ENCODE data around the gene STXBP6. TPM values are rescaled to one million over a fixed set of nuclear protein-coding genes. Genes with fewer than 3 reads are reported as not detected.

STXBP6 gene
- total RNA-seq, 1 experiment from 2014 or later: 1.4 TPM

- Histone ChIP-seq H3K4me3 (no peak overlapping the region), H3K36me3 (no peaks in the 10 kb centered on the region), H3K9me3 (no peaks in the 10 kb centered on the region), H3K27me3 (no peaks in the 10 kb centered on the region)
- no peak for DNase-seq
Observed at GRCh38 chr14:24834956-24835355, 215.0 kb downstream of the STXBP6 start.

- no peak overlapping the region for H3K4me3 ChIP-seq
- H3K9me3 ChIP-seq: no peaks in the 10 kb centered on the region
- H3K27me3 ChIP-seq: no peaks in the 10 kb centered on the region
- DNase-seq: no peak
- no peaks in the 10 kb centered on the region for H3K36me3 ChIP-seq
Observed at GRCh38 chr14:24833385-24833784, 216.6 kb downstream of the STXBP6 start.

- no peak overlapping the region for H3K4me3 ChIP-seq
- H3K9me3 ChIP-seq: no peaks in the 10 kb centered on the region
- DNase-seq: no peak
- no peaks in the 10 kb centered on the region for H3K36me3 ChIP-seq
- no peaks in the 10 kb centered on the region for H3K27me3 ChIP-seq
Observed at GRCh38 chr14:24831677-24832076, 218.3 kb downstream of the STXBP6 start.

- H3K9me3 ChIP-seq: no peaks in the 10 kb centered on the region
- DNase-seq: no peak
- H3K4me3 ChIP-seq: no peak overlapping the region
- H3K27me3 ChIP-seq: no peaks in the 10 kb centered on the region
- no peaks in the 10 kb centered on the region for H3K36me3 ChIP-seq
Observed at GRCh38 chr14:24829862-24830261, 220.1 kb downstream of the STXBP6 start.

GRCh38 chr14:24828486-24828885 is 221.5 kb downstream of the STXBP6 start:
- H3K4me3 ChIP-seq: no peak overlapping the region
- no peaks in the 10 kb centered on the region for H3K36me3 ChIP-seq
- no peak for DNase-seq
- no peaks in the 10 kb centered on the region for H3K27me3 ChIP-seq
- no peaks in the 10 kb centered on the region for H3K9me3 ChIP-seq

GRCh38 chr14:24826390-24826789 is 223.6 kb downstream of the STXBP6 start:
- no peak for DNase-seq
- no peaks in the 10 kb centered on the region for H3K36me3 ChIP-seq
- H3K4me3 ChIP-seq: no peak overlapping the region
- no peaks in the 10 kb centered on the region for H3K9me3 ChIP-seq
- H3K27me3 ChIP-seq: no peaks in the 10 kb centered on the region

- H3K9me3 ChIP-seq: no peaks in the 10 kb centered on the region
- DNase-seq: no peak
- H3K4me3 ChIP-seq: no peak overlapping the region
- no peaks in the 10 kb centered on the region for H3K27me3 ChIP-seq
- no peaks in the 10 kb centered on the region for H3K36me3 ChIP-seq
Observed at GRCh38 chr14:24820616-24821015, 229.3 kb downstream of the STXBP6 start.

- H3K9me3 ChIP-seq: no peaks in the 10 kb centered on the region
- no peaks in the 10 kb centered on the region for H3K36me3 ChIP-seq
- no peaks in the 10 kb centered on the region for H3K27me3 ChIP-seq
- no peak overlapping the region for H3K4me3 ChIP-seq
- DNase-seq: no peak
Observed at GRCh38 chr14:24818823-24819341, 231.1 kb downstream of the STXBP6 start.

GRCh38 chr14:24818058-24818822 is 231.7 kb downstream of the STXBP6 start:
- Histone ChIP-seq H3K36me3 (no peaks in the 10 kb centered on the region), H3K27me3 (no peaks in the 10 kb centered on the region), H3K9me3 (no peaks in the 10 kb centered on the region), H3K4me3 (no peak overlapping the region)
- DNase-seq: no peak

GRCh38 chr14:24817212-24818057 is 232.5 kb downstream of the STXBP6 start:
- no peak for DNase-seq
- Histone ChIP-seq H3K27me3 (no peaks in the 10 kb centered on the region), H3K36me3 (no peaks in the 10 kb centered on the region)

GRCh38 chr14:24816929-24817211 is 233.1 kb downstream of the STXBP6 start:
- Histone ChIP-seq H3K27me3 (no peaks in the 10 kb centered on the region), H3K36me3 (no peaks in the 10 kb centered on the region), H3K9me3 (no peaks in the 10 kb centered on the region), H3K4me3 (no peak overlapping the region)
- DNase-seq: no peak

More at GRCh38 chr14:24817212-24818057, 232.5 kb downstream of the STXBP6 start:
- Histone ChIP-seq H3K9me3 (no peaks in the 10 kb centered on the region), H3K4me3 (no peak overlapping the region)

- Histone ChIP-seq H3K27me3 (no peaks in the 10 kb centered on the region), H3K4me3 (no peak overlapping the region), H3K9me3 (no peaks in the 10 kb centered on the region), H3K36me3 (no peaks in the 10 kb centered on the region)
- no peak for DNase-seq
Observed at GRCh38 chr14:24816011-24816928, 233.7 kb downstream of the STXBP6 start.

- DNase-seq: no peak
Observed at GRCh38 chr14:24815543-24815942, 234.4 kb downstream of the STXBP6 start.

GRCh38 chr14:24814944-24815343 is 235.0 kb downstream of the STXBP6 start:
- no peaks in the 10 kb centered on the region for H3K27me3 ChIP-seq
- no peaks in the 10 kb centered on the region for H3K9me3 ChIP-seq
- no peak for DNase-seq
- no peaks in the 10 kb centered on the region for H3K36me3 ChIP-seq
- no peak overlapping the region for H3K4me3 ChIP-seq

More at GRCh38 chr14:24815543-24815942, 234.4 kb downstream of the STXBP6 start:
- H3K4me3 ChIP-seq: no peak overlapping the region
- no peaks in the 10 kb centered on the region for H3K27me3 ChIP-seq
- H3K36me3 ChIP-seq: no peaks in the 10 kb centered on the region
- no peaks in the 10 kb centered on the region for H3K9me3 ChIP-seq

- H3K36me3 ChIP-seq: no peaks in the 10 kb centered on the region
- no peaks in the 10 kb centered on the region for H3K9me3 ChIP-seq
- H3K27me3 ChIP-seq: no peaks in the 10 kb centered on the region
- no peak overlapping the region for H3K4me3 ChIP-seq
- DNase-seq: no peak
Observed at GRCh38 chr14:24814346-24814745, 235.6 kb downstream of the STXBP6 start.

- H3K9me3 ChIP-seq: no peaks in the 10 kb centered on the region
- no peaks in the 10 kb centered on the region for H3K27me3 ChIP-seq
- no peak overlapping the region for H3K4me3 ChIP-seq
- DNase-seq: no peak
- no peaks in the 10 kb centered on the region for H3K36me3 ChIP-seq
Observed at GRCh38 chr14:24813819-24814259, 236.1 kb downstream of the STXBP6 start.

Measured in MG63 (cell line).